HG03457 (cell line): ENCODE measurements around the gene CDC27.
"Not testable (repeated sequence)": the region's sequence is repeated elsewhere in the genome, so short reads cannot be mapped to it uniquely, and the experiment has no call there.

Experiments
- ATAC-seq: cut with Tn5 transposase; IDR thresholded peaks from one replicate; pipeline ENCODE4 v1.9.1; 2021; ENCODE audit warnings: moderate number of reproducible peaks; ENCODE audit not compliant: unreplicated experiment

Gene CDC27

DNA sequence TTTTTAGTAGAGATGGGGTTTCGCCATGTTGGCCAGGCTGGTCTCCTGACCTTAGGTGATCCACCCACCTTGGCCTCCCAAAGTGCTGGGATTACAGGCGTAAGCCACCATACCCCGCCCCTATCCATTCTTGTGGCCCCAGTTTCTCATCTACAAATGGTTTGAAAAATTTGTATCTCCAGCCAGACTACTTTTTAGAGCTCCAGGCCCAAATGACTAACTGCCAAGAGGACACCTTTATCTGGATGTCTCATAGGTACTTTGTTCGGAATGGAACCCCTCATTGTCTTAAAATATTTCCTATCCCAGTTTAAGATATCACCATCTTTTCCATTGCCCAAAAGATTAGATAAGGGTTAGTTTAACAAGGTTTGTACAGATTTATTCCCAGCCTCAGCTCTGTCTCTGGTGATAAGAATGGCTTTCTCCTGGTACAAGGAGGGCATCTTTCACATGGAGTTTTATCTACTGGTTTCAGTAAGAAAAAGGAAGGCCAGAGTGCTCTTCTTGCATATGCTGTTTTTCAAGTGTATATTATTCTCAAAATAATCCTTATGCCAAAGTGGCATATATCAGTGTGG, 4.9 kb upstream of the CDC27 start:
- no peak for ATAC-seq

DNA sequence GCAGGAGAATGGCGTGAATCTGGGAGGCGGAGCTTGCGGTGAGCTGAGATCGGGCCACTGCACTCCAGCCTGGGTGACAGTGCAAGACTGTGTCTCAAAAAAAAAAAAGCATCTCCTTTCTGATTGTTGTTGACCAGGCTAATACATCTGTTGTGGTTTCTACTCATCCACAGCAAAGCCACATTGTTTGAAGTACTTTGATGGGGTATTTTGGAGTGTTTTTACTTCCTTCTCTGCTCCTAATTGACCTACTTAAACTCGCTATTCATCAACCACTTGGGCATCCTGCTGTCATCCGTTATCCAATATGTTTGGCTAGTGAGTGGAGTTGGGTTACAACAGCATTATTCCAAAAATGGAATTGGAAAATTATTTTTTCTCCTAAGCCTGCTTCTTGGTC, 3.5 kb upstream of the CDC27 start:
- ATAC-seq = no peak

DNA sequence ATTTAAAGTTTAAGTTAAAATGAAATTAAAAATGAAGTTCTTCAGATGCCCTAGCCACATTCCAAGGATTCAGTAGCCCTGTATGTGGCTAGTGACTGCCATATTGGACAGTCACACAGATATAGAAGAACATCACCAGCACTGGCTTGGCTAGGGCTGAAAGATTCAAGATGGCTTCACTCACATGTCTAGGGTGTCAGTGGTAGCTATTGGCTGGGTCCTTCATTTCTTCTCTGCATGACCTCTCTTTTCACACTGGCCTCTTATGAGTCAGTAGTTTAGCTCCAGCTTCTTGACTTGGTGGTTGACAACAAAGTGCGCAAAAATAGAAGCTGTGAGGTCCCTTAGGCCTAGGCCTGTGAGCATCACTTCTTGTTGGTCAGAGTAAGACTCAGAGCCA, 1.7 kb upstream of the CDC27 start:
- ATAC-seq = no peak

DNA sequence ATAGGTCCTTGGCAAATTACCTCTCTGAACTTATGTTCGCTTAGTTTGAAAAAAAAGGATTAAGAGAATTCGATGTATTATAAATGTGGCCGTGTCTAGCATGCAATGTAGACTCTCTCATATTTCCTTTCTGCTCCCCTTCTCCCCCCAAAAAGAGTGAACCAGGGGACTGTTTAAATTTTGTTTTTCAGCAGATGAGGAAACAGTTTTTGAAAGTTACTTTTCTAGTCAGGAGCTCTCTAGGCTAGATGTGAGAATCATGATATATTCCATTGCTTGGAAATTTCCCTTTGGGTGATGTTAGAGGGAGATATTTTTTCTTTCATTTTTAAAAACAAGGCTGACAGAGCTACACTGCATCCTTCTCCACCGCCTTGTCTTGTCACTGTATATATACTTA, 1.1 kb upstream of the CDC27 start:
- no peak for ATAC-seq

DNA sequence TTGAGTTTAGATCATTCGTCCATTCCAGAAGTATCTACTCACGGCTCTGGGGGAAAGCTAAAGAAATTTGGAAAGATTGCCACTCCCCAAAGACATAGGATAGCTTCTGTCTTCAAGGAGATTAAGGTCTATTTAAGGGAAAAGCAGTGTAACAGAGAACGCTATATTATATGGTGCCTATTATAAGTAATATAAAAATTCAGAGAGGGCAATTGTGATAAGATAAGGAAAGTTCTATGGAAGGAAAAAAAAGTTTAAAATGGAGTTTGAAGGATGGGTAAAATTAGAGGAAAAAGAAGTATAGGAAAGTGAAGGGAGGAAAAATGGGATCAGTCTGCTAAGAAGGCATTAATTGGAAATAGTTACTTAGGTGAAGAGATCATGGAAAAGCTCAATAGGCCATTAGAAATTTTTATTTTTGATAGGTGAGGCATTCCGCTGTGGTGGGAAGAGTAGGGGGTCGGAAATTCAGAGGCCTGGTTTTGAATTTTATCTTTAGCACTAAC, 690 bp upstream of the CDC27 start:
- no peak for ATAC-seq

DNA sequence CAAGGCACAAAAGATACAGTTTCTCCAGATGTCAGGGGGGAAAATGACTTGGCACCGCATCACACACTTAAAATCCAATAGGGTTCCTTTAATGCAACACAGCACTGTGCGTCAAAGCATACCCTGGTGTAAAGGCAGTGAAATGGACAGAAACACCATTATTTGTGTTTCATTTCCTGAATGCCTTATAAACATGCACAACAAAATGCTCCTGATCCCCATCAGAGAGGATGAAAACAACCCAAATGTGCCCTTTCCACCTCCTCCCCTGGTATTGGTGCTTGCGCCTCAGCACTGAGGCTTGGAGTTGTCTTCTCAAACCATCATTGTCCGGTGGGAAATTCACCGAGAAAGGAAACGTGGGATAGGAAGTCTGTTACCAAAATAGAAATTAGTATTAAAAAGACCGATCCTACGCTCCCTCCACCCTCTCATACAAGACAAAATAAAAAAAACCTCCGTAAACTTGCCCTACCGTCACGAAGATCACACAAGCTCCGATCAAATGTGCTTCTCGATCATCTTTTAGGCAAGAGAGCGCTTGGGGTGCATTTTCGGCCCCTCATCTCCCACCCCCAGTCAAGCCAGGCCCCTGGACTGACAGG, 722 bp downstream of the CDC27 start:
- ATAC-seq = no peak

DNA sequence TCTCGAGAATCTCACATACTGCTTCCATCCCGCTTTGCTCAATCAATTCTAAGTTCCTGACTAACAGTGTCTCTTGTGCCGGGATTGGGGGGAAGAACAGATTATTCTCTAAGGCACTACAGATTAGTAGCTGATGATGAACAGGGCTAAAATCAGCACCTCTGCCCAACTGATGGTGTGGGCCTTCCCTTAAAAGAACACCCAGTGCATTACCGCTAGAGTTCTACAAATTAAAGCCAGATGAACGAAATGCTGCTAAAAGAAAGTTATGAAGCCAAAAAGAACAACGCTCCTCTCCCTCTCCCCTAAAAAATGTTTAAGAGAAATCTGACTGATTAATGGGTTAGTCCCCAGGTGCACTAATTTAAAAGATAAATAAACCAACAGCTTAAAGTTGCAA, 4.4 kb downstream of the CDC27 start:
- no peak for ATAC-seq

DNA sequence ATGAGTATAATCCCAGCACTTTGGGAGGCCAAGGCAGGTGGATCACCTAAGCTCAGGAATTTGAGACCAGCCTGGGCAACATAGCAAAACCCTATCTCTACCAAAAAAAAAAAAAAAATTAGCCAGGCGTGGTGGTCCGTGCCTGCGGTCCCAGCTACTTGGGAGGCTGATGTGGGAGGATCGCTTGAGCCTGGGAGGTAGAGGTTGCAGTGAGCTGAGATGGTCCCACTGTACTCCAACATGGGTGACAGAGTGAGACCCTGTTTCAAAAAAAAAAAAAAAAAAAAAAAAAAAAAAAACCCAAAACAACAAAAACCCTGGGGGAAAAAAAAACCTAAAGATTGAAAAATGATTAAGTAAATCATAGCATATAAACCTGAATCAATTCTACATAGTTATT, 8.1 kb downstream of the CDC27 start:
- not testable (repeated sequence) for ATAC-seq

DNA sequence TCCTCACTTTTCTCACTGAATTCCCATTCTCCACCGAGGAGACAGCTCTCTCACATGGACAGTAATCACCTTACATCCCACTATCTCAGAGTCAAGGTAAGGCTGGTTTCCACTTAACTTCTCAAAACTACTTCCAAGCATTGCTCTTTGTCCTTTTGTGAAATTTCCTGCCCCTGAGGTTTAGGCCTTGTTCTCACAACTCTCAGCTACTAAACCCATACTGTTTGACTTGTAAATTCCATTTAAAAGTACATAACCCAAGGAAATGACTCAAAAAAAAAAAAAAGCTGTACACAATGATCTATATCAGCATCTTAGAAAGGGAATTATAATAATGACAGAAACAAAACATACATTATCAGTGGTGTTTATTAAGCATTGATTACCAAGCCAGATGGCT, 8.8 kb downstream of the CDC27 start:
- ATAC-seq = no peak

DNA sequence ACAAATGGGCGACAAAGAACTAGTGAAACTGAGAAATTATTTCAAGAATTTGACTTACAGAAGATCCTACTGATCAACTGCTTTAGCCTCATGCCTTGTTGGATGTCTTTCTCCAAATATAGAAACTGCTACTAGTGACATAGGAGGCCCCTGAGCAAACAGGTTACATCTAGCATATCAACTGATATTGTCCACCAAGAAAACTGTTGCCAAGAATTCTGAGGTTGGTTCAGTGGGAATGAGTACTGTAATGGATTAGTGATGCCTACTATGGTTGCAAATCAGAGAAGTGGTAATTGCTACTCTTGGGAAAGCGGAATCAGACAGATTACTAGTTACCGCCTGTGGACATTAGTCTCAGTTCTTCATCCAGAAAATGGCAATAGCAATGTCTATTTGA, 10.0 kb downstream of the CDC27 start:
- ATAC-seq = no peak

DNA sequence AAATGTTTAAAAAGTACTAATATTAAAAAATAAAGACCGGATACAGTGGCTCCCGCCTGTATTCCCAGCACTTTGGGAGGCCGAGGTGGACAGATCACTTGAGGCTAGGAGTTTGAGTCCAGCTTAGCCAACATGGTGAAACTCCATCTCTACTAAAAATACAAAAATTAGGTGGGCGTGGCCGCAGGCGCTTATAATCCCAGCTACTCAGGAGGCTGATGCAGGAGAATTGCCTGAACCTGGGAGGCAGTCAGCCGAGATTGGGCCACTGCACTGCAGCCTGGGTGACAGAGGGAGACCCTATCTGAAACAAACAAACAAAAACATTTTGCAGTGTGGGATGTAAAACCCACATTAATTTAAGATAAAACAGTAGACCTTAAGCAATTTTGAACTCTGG, 11.8 kb downstream of the CDC27 start:
- no peak for ATAC-seq

DNA sequence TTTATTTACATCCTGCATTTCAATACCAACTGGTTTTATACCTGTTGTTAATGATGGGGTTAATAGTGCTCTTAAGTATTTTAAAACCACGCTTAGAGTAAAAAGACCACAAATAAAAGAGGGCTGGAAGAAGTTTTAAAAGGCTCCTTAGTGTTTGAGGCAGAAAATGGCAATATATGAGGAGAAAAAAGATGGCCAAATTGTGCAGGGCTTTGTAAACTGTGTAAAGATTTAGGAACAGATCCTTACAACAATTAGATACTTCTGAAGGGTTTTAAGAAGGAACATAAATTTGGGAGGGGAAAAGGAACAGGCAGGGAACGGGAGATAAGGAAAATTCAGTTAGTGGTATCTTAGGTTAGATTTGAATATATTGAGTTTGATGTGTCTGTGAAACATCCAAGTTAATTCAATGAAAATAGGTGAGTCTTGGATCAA, 12.7 kb downstream of the CDC27 start:
- no peak for ATAC-seq

DNA sequence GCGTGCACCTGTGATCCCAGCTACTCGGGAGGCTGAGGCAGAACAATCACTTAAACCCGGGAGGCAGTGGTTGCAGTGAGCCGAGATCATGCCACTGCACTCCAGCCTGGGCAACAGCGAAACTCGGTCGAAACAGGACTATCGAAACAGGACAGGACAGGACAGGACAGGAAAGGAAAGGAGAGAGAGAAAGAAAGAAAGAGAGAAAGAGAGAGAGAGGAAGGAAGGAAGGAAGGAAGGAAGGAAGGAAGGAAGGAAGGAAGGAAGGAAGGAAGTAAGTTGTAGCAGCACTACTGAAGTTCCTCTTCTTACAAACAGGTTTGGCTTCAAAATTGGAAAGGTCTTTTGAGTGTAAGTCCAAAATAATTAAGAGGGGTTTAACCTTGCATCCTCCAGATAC, 14.3 kb downstream of the CDC27 start:
- not testable (repeated sequence) for ATAC-seq

DNA sequence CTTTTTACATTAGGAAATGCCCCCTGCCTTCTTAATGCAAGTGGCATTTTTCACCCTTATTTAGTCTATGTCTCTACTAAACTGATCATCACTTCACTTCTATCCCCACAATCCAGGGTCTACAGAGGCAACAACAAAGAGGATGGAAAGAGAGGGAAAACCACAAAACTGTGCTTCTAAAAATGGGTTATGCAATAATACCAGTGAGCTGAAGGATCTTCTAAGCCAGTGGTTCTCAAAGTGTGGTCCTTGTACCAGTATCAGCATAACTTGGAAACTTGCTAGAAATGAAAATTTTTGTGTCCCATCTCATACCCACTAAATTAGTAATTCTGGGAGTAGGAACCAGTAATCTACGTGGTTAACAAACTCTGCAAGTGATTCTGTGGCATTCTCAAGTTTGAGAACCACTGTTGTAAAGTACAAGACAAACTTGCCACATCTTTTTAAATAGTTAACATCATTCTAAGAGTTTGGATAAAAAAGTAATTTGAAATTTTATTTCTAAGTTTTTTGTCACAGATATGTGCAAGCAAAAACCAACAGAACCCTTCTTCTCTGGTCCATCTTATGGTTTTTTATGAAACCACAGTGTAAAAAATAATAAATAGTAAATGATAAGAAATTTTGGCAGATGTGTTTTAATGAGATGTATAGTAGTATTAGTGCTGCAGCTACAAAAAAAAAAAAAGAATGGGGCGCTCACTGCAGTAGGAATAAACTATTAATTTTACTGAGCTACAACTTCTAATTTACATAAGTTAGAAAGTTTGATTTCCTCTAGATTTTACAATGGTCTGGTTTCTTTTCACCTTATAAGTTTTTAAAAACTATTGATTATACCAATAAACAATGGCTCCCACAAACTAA, 16.2 kb downstream of the CDC27 start:
- no peak for ATAC-seq

DNA sequence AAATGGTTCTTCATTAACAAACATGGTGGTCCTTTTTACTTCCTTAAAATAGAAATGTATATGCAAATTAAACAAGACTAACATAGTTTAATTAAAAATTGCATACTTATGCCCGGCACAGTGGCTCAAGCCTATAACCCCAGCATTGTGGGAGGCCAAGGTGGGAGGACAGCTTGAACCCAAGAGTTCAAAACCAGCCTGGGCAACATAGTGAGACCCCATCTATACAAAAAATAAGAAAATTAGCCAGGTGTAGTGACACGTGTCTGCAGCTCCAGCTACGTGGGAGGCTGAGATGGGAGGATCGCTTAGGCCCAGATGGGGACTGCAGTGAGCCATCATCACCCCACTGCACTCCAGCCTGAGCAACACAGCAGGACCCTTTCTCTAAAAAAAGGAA, 18.4 kb downstream of the CDC27 start:
- ATAC-seq = no peak

DNA sequence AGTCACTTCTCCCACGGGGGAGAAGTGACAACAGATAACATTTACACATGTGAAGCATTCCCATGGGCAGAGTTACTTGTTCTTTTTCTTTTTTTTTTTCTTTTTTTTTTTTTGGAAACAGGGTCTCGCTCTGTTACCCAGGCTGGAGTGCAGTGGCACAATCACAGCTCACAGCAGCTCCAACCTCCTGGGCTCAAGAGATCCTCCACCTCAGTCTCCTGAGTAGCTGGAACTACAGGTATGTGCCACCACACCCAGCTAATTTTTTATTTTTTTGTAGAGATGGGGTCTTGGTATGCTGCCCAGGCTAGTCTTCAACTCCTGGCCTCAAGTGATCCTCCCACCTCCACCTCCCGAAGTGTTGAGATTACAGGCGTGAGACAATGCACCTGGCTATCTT, 20.2 kb downstream of the CDC27 start:
- ATAC-seq = not testable (repeated sequence)

DNA sequence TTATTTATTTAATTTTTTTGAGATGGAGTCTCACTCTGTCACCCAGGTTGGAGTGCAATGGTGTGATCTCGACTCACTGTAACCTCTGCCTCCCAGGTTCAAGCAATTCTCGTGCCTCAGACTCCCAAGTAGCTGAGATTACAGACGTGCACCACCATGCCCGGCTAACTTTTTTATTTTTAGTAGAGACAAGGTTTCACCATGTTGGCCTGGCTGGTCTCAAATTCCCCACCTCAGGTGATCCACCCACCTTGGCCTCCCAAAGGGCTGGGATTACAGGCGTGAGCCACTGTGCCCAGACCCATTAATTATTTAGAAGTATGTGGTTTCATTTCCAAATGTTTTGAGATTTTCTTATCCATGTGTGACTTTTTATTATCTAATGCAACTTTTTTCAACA, 22.2 kb downstream of the CDC27 start:
- not testable (repeated sequence) for ATAC-seq

DNA sequence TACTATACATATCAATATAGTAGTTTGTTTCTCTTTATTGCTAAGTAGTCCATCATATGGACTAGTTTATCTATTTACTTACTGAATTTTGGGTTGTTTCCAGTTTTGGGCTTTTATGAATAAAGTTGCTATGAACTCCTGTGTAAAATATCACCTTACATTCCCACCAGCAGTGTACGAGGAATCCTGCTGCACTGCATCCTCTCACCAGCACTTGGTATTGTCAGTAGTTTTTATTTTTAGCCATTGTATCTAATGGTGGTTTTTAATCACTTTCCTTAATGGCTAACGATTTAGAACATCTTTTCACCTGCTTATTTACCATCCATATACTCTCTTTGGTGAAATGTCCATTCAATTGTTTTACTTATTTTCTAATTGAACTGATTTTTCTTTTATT, 24.0 kb downstream of the CDC27 start:
- no peak for ATAC-seq

DNA sequence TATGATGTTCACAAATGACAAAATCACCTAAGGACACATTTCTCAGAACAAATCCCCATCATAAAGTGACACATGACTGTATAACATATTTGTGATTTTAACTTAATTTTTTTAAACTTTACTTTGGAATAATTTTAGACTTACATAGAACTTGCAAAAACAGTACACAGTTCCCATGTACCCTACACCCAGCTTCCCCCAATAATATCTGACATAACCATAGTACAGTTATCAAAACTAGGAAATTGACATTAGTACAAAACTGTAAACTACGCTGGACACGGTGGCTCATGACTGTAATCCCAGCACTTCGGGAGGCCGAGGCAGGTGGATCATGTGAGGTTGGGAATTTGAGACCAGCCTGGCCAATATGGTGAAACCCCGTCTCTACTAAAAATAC, 24.8 kb downstream of the CDC27 start:
- ATAC-seq = no peak

DNA sequence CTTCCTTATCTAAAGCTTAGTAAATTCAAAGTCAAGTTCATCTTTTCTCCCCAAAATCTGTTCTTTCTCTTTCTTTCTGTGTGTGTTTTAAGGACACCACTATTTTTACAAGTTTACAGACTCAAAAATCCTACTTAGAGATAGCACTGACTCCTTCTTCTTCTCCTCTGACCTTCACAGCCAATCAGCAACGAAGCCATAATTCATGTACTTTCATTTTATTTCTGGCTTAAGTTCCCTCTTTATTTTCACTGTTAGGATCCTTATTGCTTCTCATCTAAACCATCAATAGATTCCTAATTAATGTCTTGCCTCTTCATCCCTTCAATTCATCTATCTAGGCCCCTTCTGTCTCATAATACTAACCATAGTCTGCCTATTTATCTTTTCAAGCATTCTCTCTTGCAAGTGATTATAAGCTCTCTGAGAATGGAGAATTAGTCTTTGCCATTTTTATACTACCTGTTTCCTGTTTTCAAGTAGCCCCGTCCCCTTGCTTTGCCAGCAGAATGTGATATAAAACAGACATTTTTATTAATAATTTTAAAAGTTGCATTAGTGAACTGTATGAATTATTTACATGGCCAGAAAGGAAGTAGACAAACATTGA, 27.0 kb downstream of the CDC27 start:
- ATAC-seq = no peak

DNA sequence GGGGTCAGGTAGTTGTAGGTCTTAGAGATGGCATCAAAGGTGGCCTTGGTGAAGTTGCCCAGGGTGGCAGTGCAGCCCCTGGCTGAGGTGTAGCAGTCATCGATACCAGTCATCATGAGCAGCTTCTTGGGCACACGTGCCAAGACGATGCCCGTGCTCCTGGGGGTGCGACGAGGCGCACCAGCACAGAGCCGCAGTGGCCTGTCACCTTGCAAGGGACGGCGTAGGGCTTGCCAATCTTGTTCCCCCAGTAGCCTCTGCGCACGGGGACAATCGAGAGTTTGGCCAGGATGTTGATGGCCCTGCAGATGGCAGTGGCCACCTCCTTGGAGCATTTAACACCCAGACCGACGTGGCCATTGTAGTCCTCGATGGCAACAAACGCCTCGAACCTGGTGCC, 29.8 kb downstream of the CDC27 start:
- ATAC-seq = no peak

DNA sequence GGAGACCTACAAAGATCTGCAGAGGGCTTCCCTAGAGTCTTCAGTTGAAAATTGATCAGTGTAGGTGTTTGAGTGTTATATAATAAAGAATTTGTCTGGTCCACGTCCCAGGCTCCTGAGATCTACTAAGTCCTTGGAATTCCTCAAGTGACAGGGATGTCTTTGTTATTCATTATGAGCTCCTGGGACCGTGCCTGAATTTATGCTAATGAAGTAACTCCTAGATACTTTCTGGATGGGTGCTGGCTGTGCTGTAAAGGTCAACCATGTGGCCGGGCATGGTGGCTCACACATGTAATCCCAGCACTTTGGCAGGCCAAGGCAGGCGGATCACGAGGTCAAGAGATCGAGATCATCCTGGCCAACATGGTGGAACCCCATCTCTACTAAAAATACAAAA, 43.7 kb downstream of the CDC27 start:
- ATAC-seq = no peak
